ENCODE data around the gene NPAS4. TPM values are rescaled to one million over a fixed set of nuclear protein-coding genes. Genes with fewer than 3 reads are reported as not detected.
A peak's percentile ranks its signal among the peaks of the same experiment; 100 is the strongest.
"Not testable (repeated sequence)": the region's sequence is repeated elsewhere in the genome, so short reads cannot be mapped to it uniquely, and the experiment has no call there.

NPAS4 gene
- total and polyA plus RNA-seq, 2 donors from 2014 or later: 0.19 TPM; not detected in 1

- H3K4me1 ChIP-seq (ENCODE audit: control insufficient read depth in 2 of 3, insufficient read depth in 2 of 3, low read depth in 1 of 3, low read length in 3 of 3); H3K36me3 ChIP-seq (ENCODE audit: control insufficient read depth in 2 of 3, insufficient read depth in 3 of 3, low read length in 3 of 3); H3K9me3 ChIP-seq (ENCODE audit: control insufficient read depth in 2 of 3, insufficient read depth in 1 of 3, low read length in 3 of 3); intact Hi-C loops (cut with DNase I); FAIRE-seq; H3K27ac ChIP-seq (ENCODE audit: low read depth in 2 of 2, low read length in 2 of 2); H3K9ac ChIP-seq (ENCODE audit: low read length in 3 of 3); H3K4me3 ChIP-seq (ENCODE audit: low read length in 3 of 3); DNase-seq; H3K27me3 ChIP-seq (ENCODE audit: control insufficient read depth, insufficient read depth, low read length): not testable (repeated sequence)
These were observed 36.5 kb upstream of the NPAS4 start for GRCh38 chr11:66384316-66384715.

- TF ChIP-seq CTCF (IDR thresholded peaks at IDR 0.05; ENCODE audit: borderline replicate concordance, extremely low read depth, insufficient read depth): peak; percentile 93
- no peaks in the 10 kb centered on the region for H3K36me3 ChIP-seq (ENCODE audit: control insufficient read depth in 2 of 3, insufficient read depth in 3 of 3, low read length in 3 of 3)
- intact Hi-C loops (cut with DNase I): no loop called here
- H3K4me1 ChIP-seq (ENCODE audit: control insufficient read depth in 2 of 3, insufficient read depth in 2 of 3, low read depth in 1 of 3, low read length in 3 of 3): no peaks in the 10 kb centered on the region
- H3K9ac ChIP-seq (ENCODE audit: low read length in 3 of 3): peak overlapping the region; percentile 8 to 50 (median 41)
- H3K27ac ChIP-seq (ENCODE audit: low read depth in 2 of 2, low read length in 2 of 2): no peak overlapping the region
- H3K9me3 ChIP-seq (ENCODE audit: control insufficient read depth in 2 of 3, insufficient read depth in 1 of 3, low read length in 3 of 3): no peaks in the 10 kb centered on the region
- H3K27me3 ChIP-seq (ENCODE audit: control insufficient read depth, insufficient read depth, low read length): no peaks in the 10 kb centered on the region
- DNase-seq: peak; percentile 91 to 96 (median 93)
- H3K4me3 ChIP-seq (ENCODE audit: low read length in 3 of 3): peak overlapping the region; percentile 10 to 39 (median 26)
- FAIRE-seq: no peak
These were observed 34.4 kb upstream of the NPAS4 start for GRCh38 chr11:66386171-66387069.

GRCh38 chr11:66388780-66389386 lies 32.0 kb upstream of the NPAS4 start:
- H3K36me3 ChIP-seq (ENCODE audit: control insufficient read depth in 2 of 3, insufficient read depth in 3 of 3, low read length in 3 of 3): no peaks in the 10 kb centered on the region
- intact Hi-C loops (cut with DNase I): no loop called here
- peak; percentile 63 for TF ChIP-seq CTCF (IDR thresholded peaks at IDR 0.05; ENCODE audit: borderline replicate concordance, extremely low read depth, insufficient read depth)
- H3K9me3 ChIP-seq (ENCODE audit: control insufficient read depth in 2 of 3, insufficient read depth in 1 of 3, low read length in 3 of 3): no peaks in the 10 kb centered on the region
- no peak for FAIRE-seq
- H3K9ac ChIP-seq (ENCODE audit: low read length in 3 of 3): no peak overlapping the region
- peak in 4 of 5 donors; percentile 70 to 82 (median 72) for DNase-seq
- H3K27ac ChIP-seq (ENCODE audit: low read depth in 2 of 2, low read length in 2 of 2): no peak overlapping the region
- H3K4me3 ChIP-seq (ENCODE audit: low read length in 3 of 3): no peak overlapping the region
- H3K27me3 ChIP-seq (ENCODE audit: control insufficient read depth, insufficient read depth, low read length): no peaks in the 10 kb centered on the region
- H3K4me1 ChIP-seq (ENCODE audit: control insufficient read depth in 2 of 3, insufficient read depth in 2 of 3, low read depth in 1 of 3, low read length in 3 of 3): no peaks in the 10 kb centered on the region

GRCh38 chr11:66391322-66391721 lies 29.5 kb upstream of the NPAS4 start:
- H3K4me1 ChIP-seq (ENCODE audit: control insufficient read depth in 2 of 3, insufficient read depth in 2 of 3, low read depth in 1 of 3, low read length in 3 of 3): no peaks in the 10 kb centered on the region
- TF ChIP-seq CTCF (IDR thresholded peaks at IDR 0.05; ENCODE audit: borderline replicate concordance, extremely low read depth, insufficient read depth): no peak
- no peaks in the 10 kb centered on the region for H3K27me3 ChIP-seq (ENCODE audit: control insufficient read depth, insufficient read depth, low read length)
- intact Hi-C loops (cut with DNase I): no loop called here
- H3K4me3 ChIP-seq (ENCODE audit: low read length in 3 of 3): no peak overlapping the region
- no peak overlapping the region for H3K9ac ChIP-seq (ENCODE audit: low read length in 3 of 3)
- H3K9me3 ChIP-seq (ENCODE audit: control insufficient read depth in 2 of 3, insufficient read depth in 1 of 3, low read length in 3 of 3): no peaks in the 10 kb centered on the region
- FAIRE-seq (no peak), DNase-seq (no peak)
- H3K27ac ChIP-seq (ENCODE audit: low read depth in 2 of 2, low read length in 2 of 2): no peak overlapping the region
- no peaks in the 10 kb centered on the region for H3K36me3 ChIP-seq (ENCODE audit: control insufficient read depth in 2 of 3, insufficient read depth in 3 of 3, low read length in 3 of 3)

Measured in kidney (tissue), 14 donors.